ENCODE results near the gene ARHGEF17. TPM values are rescaled to one million over a fixed set of nuclear protein-coding genes. Genes with fewer than 3 reads are reported as not detected.

The ARHGEF17 gene
- total RNA-seq, 4 donors from 2014 or later = 82.8 to 196 (median 122) TPM

- intact Hi-C loops (cut with DNase I) = no loop called here
Measured at GRCh38 chr11:73414977-73415651, 107.0 kb downstream of the ARHGEF17 start.

DNA sequence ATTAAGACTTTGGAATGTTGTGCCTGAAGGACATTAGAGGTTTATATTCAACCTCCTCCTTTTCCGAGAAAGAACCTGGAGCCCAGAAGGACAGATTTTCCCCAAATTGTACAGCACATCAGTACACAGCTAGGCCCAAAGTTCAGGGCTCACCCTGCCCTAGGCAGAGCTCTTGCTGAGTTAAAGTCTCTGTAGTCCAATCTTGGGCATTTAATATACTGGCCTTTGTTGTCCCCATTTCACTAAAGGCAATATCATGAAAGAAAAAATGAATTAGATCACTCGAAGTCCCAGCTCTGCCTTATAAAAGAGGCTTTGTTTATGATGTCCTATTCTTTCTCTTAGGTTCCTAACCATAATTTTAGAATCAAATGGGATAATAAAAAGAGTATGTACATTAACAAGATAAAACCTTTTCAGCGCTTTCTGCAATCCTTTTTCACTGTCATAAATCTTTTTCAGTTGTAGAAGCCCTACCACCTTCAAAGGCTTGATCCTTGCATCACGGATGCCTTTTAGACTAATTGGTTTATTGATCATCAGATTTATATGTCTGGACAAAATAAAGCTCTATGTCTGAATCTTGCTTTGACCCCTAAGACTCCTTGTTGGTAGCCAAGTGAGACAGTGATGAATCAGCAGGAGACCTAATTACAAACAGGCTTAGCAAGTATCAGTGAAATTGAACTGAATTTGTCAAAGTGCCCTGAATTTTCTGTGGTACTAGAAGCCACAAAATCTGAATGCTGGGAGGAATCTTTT is 108.0 kb downstream of the ARHGEF17 start:
- no peak for DNase-seq (ENCODE audit: extremely low spot score)
- Histone ChIP-seq H3K4me1 (peaks cover 16 to 26% (median 22%) of the 10 kb centered on the region in 4 donors), H3K36me3 (peaks cover 0 to 24% (median 11%) of the 10 kb centered on the region in 4 donors), H3K9me3 (no peaks in the 10 kb centered on the region), H3K4me3 (no peak overlapping the region), H3K27ac (replicated peaks in 1 of 4) (peak overlapping the region in 3 of 4 donors; percentile 8 to 43 (median 31)), H3K27me3 (no peaks in the 10 kb centered on the region)
- 89% methylated on average over 4 of the region's 4 CpGs for WGBS
- TF ChIP-seq POLR2AphosphoS5 (IDR thresholded peaks at IDR 0.05) = no peak
- no peak for TF ChIP-seq EP300 (IDR thresholded peaks at IDR 0.05)
- no peak for TF ChIP-seq CTCF (IDR thresholded peaks at IDR 0.05)
- TF ChIP-seq POLR2A (IDR thresholded peaks at IDR 0.05; ENCODE audit: low read depth) = no peak
- intact Hi-C loops (cut with DNase I) = no loop called here

More at GRCh38 chr11:73414977-73415651, 107.0 kb downstream of the ARHGEF17 start:
- Histone ChIP-seq H3K27me3 (no peaks in the 10 kb centered on the region), H3K9me3 (no peaks in the 10 kb centered on the region), H3K4me1 (peaks cover 16 to 26% (median 22%) of the 10 kb centered on the region in 4 donors), H3K27ac (replicated peaks in 1 of 4) (peak overlapping the region; percentile 2 to 43 (median 30)), H3K36me3 (peaks cover 0 to 31% (median 11%) of the 10 kb centered on the region in 4 donors), H3K4me3 (no peak overlapping the region)
- 83% methylated on average over 1 of the region's 1 CpG for WGBS
- TF ChIP-seq POLR2A (IDR thresholded peaks at IDR 0.05; ENCODE audit: low read depth) (no peak), POLR2AphosphoS5 (IDR thresholded peaks at IDR 0.05) (no peak), CTCF (IDR thresholded peaks at IDR 0.05) (no peak), EP300 (IDR thresholded peaks at IDR 0.05) (no peak)
- no peak for DNase-seq (ENCODE audit: extremely low spot score)

- no peak for DNase-seq (ENCODE audit: extremely low spot score)
Measured at GRCh38 chr11:73416786-73417185, 108.7 kb downstream of the ARHGEF17 start.

More at GRCh38 chr11:73416786-73417185, 108.7 kb downstream of the ARHGEF17 start:
- Histone ChIP-seq H3K36me3 (peaks cover 0 to 17% (median 9%) of the 10 kb centered on the region in 4 donors), H3K9me3 (no peaks in the 10 kb centered on the region), H3K4me3 (no peak overlapping the region), H3K27ac (replicated peaks in 1 of 4) (peak overlapping the region in 2 of 4 donors; percentile 8 to 31), H3K27me3 (no peaks in the 10 kb centered on the region), H3K4me1 (peaks cover 16 to 26% (median 22%) of the 10 kb centered on the region in 4 donors)
- TF ChIP-seq POLR2AphosphoS5 (IDR thresholded peaks at IDR 0.05) (no peak), EP300 (IDR thresholded peaks at IDR 0.05) (no peak), CTCF (IDR thresholded peaks at IDR 0.05) (no peak), POLR2A (IDR thresholded peaks at IDR 0.05; ENCODE audit: low read depth) (no peak)
- 100% methylated on average over 2 of the region's 2 CpGs for WGBS
- intact Hi-C loops (cut with DNase I) = no loop called here

Other genes with a start within 250 kb of the ARHGEF17 start
- 10 to 100 TPM; 20.4 to 42.4 (median 26.4) TPM for gene FCHSD2, start 166.0 kb upstream of the ARHGEF17 start, total RNA-seq
- gene P2RY2, start 90.0 kb upstream of the ARHGEF17 start, total RNA-seq = under 1 TPM in 3 of 4 donors, not detected in 1; 0.32 to 0.83 (median 0.52) TPM
- gene P2RY6, start 35.9 kb upstream of the ARHGEF17 start, total RNA-seq = 1 to 10 TPM; 1.6 to 4.8 (median 2.4) TPM
- gene RELT, start 68.1 kb downstream of the ARHGEF17 start, total RNA-seq = 1 to 10 TPM; 1.2 to 7.8 (median 2.2) TPM

Measured in esophagus muscularis mucosa (tissue), 4 donors.